Caco-2 (cell line): Measurements from ENCODE around the gene TRDN. TPM values are rescaled to one million over a fixed set of nuclear protein-coding genes. Genes with fewer than 3 reads are reported as not detected.

ENCODE experiments used
- BruUV-seq: library from RNA; stranded (reverse); fragments of 400-500 nt; replicated peaks from 2 replicates; lab custom pipeline; 2021; lab: Mats Ljungman, UMichigan
- CTCF ChIA-PET: fragments of 300-600 bp; sonication (Branson Sonifier 250); formaldehyde crosslinking; loops from one replicate; lab custom pipeline; 2022; ENCODE audit warnings: antibody characterized with exemption; lab: Charles Lee
- POLR2A ChIA-PET: fragments of 300-600 bp; sonication (Branson Sonifier 250); formaldehyde crosslinking; loops from one replicate; lab custom pipeline; 2022; ENCODE audit warnings: antibody characterized with exemption; lab: Charles Lee
- DNase-seq, 2 experiments: peaks; one replicate each; pipeline versions ENCODE4 v3.0.0 to v3.0.0-alpha.2; 2020 to 2022
- H3K27me3 ChIP-seq: replicated peaks from 2 replicates; pipeline ENCODE4 v1.6.0; 2011; ENCODE audit warnings: low read length; ENCODE audit not compliant: control insufficient read depth, insufficient read depth
- H3K36me3 ChIP-seq: 2 replicates; pipeline ENCODE4 v1.5.1; 2011; ENCODE audit warnings: low read length; ENCODE audit not compliant: control insufficient read depth, insufficient read depth
- H3K4me1 ChIP-seq: fragments of 250-450 bp; sonication (Bioruptor Pico); 2 replicates; pipeline ENCODE4 v1.5.1; 2020; ENCODE audit warnings: mild to moderate bottlenecking
- H3K4me3 ChIP-seq: 2 replicates; pipeline ENCODE4 v1.5.1; 2011; ENCODE audit warnings: low read depth, mild to moderate bottlenecking, control low read depth, low read length
- H3K9me3 ChIP-seq: fragments of 250-450 bp; sonication (Bioruptor Pico); 2 replicates; pipeline ENCODE4 v1.5.1; 2020; ENCODE audit warnings: mild to moderate bottlenecking, moderate library complexity
- H3K27ac Mint-ChIP-seq: one replicate; pipeline ENCODE4 v1.8.0; 2022; ENCODE audit warnings: mixed read lengths; ENCODE audit not compliant: unreplicated experiment
- H3K27me3 Mint-ChIP-seq: one replicate; pipeline ENCODE4 v1.8.0; 2022; ENCODE audit warnings: mixed read lengths; ENCODE audit not compliant: insufficient read depth, unreplicated experiment
- H3K36me3 Mint-ChIP-seq: one replicate; pipeline ENCODE4 v1.8.0; 2022; ENCODE audit warnings: mild to moderate bottlenecking, mixed read lengths; ENCODE audit not compliant: insufficient read depth, unreplicated experiment
- H3K4me1 Mint-ChIP-seq: one replicate; pipeline ENCODE4 v1.8.0; 2022; ENCODE audit warnings: low read depth, mixed read lengths; ENCODE audit not compliant: unreplicated experiment
- H3K4me3 Mint-ChIP-seq: one replicate; pipeline ENCODE4 v1.8.0; 2022; ENCODE audit warnings: mild to moderate bottlenecking, moderate library complexity, mixed read lengths; ENCODE audit not compliant: unreplicated experiment
- H3K9me3 Mint-ChIP-seq: one replicate; pipeline ENCODE4 v1.8.0; 2022; ENCODE audit warnings: mixed read lengths; ENCODE audit not compliant: unreplicated experiment
- intact Hi-C: fragments of 100-400 bp; cut with micrococcal nuclease; formaldehyde crosslinking; loops from one replicate; pipeline ENCODE4 v1.10.0; 2022; ENCODE audit not compliant: unreplicated experiment
- total RNA-seq: library from RNA; stranded (reverse); gene quantifications from 2 replicates; pipeline ENCODE4 v1.2.3, GENCODE V29; 2022
- TF ChIP-seq, protein P1 (sequence below), 2 experiments: fragments of 200-600 bp in 1 of 2; IDR thresholded peaks; 1 replicate in 1 of 2; 2 replicates in 1 of 2; pipeline versions ENCODE4 v1.5.1 to v1.8.0; 2011 to 2022; ENCODE audit warnings: antibody characterized with exemption in 1 of 2, control low read depth in 1 of 2, inconsistent platforms in 1 of 2, low read depth in 1 of 2, low read length in 1 of 2, mild to moderate bottlenecking in 1 of 2, moderate library complexity in 1 of 2; ENCODE audit not compliant: insufficient read depth in 1 of 2, severe bottlenecking in 1 of 2, unreplicated experiment in 1 of 2

The TRDN gene
- total RNA-seq, 1 experiment from 2014 or later = not detected

DNA sequence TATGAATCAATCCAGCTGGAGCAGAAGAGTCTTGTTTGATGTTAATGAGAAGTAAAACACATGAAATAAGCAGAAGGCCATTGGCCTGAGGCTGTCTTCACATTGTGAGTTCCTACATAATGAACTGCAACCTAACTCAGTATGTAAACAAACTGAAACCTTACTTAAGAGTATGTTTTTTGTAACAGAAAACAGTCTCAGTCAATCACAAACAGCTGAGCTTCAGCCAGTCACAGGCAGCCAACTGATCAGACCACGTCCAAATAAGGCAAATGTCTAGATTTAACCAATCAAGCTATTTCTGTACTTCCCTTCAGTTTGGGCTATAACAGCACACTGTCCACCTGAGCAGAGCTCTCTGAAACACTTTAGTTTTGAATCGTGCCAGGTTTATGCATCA lies 234.7 kb downstream of the TRDN start:
- no peaks in the 10 kb centered on the region for H3K27me3 Mint-ChIP-seq
- no peak for DNase-seq
- Histone ChIP-seq H3K36me3 (no peaks in the 10 kb centered on the region), H3K9me3 (no peaks in the 10 kb centered on the region), H3K27me3 (no peaks in the 10 kb centered on the region), H3K4me3 (no peak overlapping the region), H3K4me1 (no peaks in the 10 kb centered on the region)
- no peaks in the 10 kb centered on the region for H3K4me1 Mint-ChIP-seq
- no peak overlapping the region for H3K27ac Mint-ChIP-seq
- no TSS peak for BruUV-seq
- H3K36me3 Mint-ChIP-seq = no peaks in the 10 kb centered on the region
- CTCF ChIA-PET = no interaction called here
- TF ChIP-seq, protein P1, sequence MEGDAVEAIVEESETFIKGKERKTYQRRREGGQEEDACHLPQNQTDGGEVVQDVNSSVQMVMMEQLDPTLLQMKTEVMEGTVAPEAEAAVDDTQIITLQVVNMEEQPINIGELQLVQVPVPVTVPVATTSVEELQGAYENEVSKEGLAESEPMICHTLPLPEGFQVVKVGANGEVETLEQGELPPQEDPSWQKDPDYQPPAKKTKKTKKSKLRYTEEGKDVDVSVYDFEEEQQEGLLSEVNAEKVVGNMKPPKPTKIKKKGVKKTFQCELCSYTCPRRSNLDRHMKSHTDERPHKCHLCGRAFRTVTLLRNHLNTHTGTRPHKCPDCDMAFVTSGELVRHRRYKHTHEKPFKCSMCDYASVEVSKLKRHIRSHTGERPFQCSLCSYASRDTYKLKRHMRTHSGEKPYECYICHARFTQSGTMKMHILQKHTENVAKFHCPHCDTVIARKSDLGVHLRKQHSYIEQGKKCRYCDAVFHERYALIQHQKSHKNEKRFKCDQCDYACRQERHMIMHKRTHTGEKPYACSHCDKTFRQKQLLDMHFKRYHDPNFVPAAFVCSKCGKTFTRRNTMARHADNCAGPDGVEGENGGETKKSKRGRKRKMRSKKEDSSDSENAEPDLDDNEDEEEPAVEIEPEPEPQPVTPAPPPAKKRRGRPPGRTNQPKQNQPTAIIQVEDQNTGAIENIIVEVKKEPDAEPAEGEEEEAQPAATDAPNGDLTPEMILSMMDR (IDR thresholded peaks at IDR 0.05; ENCODE audit: insufficient read depth in 1 of 2, low read depth in 1 of 2, low read length in 1 of 2, severe bottlenecking in 1 of 2, unreplicated experiment in 1 of 2) = no peak
- POLR2A ChIA-PET = no interaction called here
- no peak overlapping the region for H3K4me3 Mint-ChIP-seq
- intact Hi-C loops = no loop called here
- H3K9me3 Mint-ChIP-seq = no peaks in the 10 kb centered on the region

DNA sequence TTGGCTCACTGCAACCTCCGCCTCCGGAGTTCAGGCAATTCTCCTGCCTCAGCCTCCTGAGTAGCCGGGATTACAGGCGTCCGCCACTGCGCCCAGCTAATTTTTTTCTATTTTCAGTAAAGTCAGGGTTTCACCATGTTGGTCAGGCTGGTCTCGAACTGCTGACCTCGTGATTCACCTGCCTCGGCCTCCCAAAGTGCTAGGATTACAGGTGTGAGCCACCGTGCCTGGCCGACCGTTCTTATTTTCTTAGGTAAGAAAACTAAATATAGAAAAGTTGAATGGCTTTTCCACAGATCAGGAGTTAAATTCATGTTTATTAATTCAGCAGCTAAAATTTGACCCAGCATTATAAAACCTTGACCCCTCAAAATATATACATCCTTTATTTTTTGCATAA lies 238.7 kb downstream of the TRDN start:
- ChIA-PET CTCF (no interaction called here), POLR2A (no interaction called here)
- Histone ChIP-seq H3K27me3 (no peaks in the 10 kb centered on the region), H3K4me1 (no peaks in the 10 kb centered on the region), H3K36me3 (no peaks in the 10 kb centered on the region), H3K4me3 (no peak overlapping the region), H3K9me3 (no peaks in the 10 kb centered on the region)
- intact Hi-C loops = no loop called here
- H3K27me3 Mint-ChIP-seq = no peaks in the 10 kb centered on the region
- DNase-seq = no peak
- no peaks in the 10 kb centered on the region for H3K36me3 Mint-ChIP-seq
- no peak overlapping the region for H3K4me3 Mint-ChIP-seq
- H3K27ac Mint-ChIP-seq = no peak overlapping the region
- no peaks in the 10 kb centered on the region for H3K9me3 Mint-ChIP-seq
- BruUV-seq = no TSS peak
- H3K4me1 Mint-ChIP-seq = no peaks in the 10 kb centered on the region
- TF ChIP-seq, protein P1 (IDR thresholded peaks at IDR 0.05; ENCODE audit: insufficient read depth in 1 of 2, low read depth in 1 of 2, low read length in 1 of 2, severe bottlenecking in 1 of 2, unreplicated experiment in 1 of 2) = no peak

DNA sequence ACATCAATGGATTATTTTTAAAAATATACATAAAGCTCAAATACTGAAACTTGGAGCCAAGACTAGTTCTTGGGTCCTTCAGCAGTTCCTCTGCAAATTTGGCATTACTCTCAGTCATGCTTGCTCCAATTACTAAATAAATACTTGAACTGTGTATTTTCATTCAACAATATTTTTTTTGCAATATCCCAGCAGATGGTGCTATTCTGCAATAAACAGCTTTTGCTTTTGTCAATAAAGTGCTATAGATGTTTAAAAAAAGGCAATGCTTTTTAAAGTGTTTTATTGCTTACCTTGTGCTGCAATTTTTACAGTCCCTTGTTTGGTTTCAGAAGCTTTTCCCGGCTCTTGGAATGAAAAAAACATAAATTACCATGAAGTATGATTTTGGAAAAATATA lies 243.4 kb downstream of the TRDN start:
- Mint-ChIP-seq H3K4me3 (no peak overlapping the region), H3K4me1 (no peaks in the 10 kb centered on the region), H3K27me3 (no peaks in the 10 kb centered on the region), H3K36me3 (no peaks in the 10 kb centered on the region), H3K9me3 (no peaks in the 10 kb centered on the region), H3K27ac (no peak overlapping the region)
- H3K4me3 ChIP-seq = no peak overlapping the region
- CTCF ChIA-PET = interaction anchor here (0.9 kb wide), 1 partner anchor 236 kb away, joined by 3 read pairs; no protein-coding TSS in a partner anchor
- H3K4me1 ChIP-seq = no peaks in the 10 kb centered on the region
- POLR2A ChIA-PET = no interaction called here
- H3K9me3 ChIP-seq = no peaks in the 10 kb centered on the region
- no TSS peak for BruUV-seq
- no peaks in the 10 kb centered on the region for H3K36me3 ChIP-seq
- intact Hi-C loops = loop anchor here (1.0 kb wide), 1 partner anchor 322 kb away; no protein-coding TSS in a partner anchor
- TF ChIP-seq, protein P1 (IDR thresholded peaks at IDR 0.05; ENCODE audit: insufficient read depth in 1 of 2, low read depth in 1 of 2, low read length in 1 of 2, severe bottlenecking in 1 of 2, unreplicated experiment in 1 of 2) = peak; percentile 8 to 18
- peak in 1 of 2 experiments; percentile 2 for DNase-seq
- no peaks in the 10 kb centered on the region for H3K27me3 ChIP-seq
